PC-9 (cell line): Measurements from ENCODE around the gene IKZF1. TPM values are rescaled to one million over a fixed set of nuclear protein-coding genes. Genes with fewer than 3 reads are reported as not detected.

ENCODE experiments used
- BruUV-seq: library from RNA; stranded (reverse); fragments of 400-500 nt; replicated peaks from 2 replicates; lab custom pipeline; 2021; lab: Mats Ljungman, UMichigan
- CTCF ChIA-PET: fragments of 300-600 bp; sonication (Branson Sonifier 250); formaldehyde crosslinking; loops from one replicate; lab custom pipeline; 2022; ENCODE audit warnings: antibody characterized with exemption; lab: Charles Lee
- POLR2A ChIA-PET: fragments of 300-600 bp; sonication (Branson Sonifier 250); formaldehyde crosslinking; loops from one replicate; lab custom pipeline; 2022; ENCODE audit warnings: antibody characterized with exemption; ENCODE audit not compliant: unreplicated experiment; lab: Charles Lee
- DNase-seq, 2 experiments: peaks; one replicate each; pipeline versions ENCODE4 v3.0.0 to v3.0.0-alpha.2; 2015 to 2022; ENCODE audit warnings: mixed read lengths in 1 of 2
- H2AFZ ChIP-seq: fragments of 200-600 bp; sonication (generic); 2 replicates; pipeline ENCODE4 v1.8.1; 2017; ENCODE audit warnings: antibody characterized with exemption
- H3F3A ChIP-seq: fragments of 200-600 bp; sonication (generic); 2 replicates; pipeline ENCODE4 v1.8.1; 2017; ENCODE audit warnings: antibody characterized with exemption, mild to moderate bottlenecking, low read depth; ENCODE audit not compliant: insufficient read depth
- H3K27ac ChIP-seq: fragments of 200-600 bp; sonication (generic); 2 replicates; pipeline ENCODE4 v1.6.1; 2016; ENCODE audit warnings: mixed run types
- H3K27me3 ChIP-seq: fragments of 200-600 bp; sonication (generic); 2 replicates; pipeline ENCODE4 v1.6.1; 2016; ENCODE audit warnings: low read depth, mixed run types; ENCODE audit not compliant: insufficient read depth
- H3K36me3 ChIP-seq: fragments of 200-600 bp; sonication (generic); 2 replicates; pipeline ENCODE4 v1.6.1; 2016; ENCODE audit warnings: low read depth, mixed run types
- H3K4me1 ChIP-seq: fragments of 200-600 bp; sonication (generic); replicated peaks from 2 replicates; pipeline ENCODE4 v1.6.1; 2016; ENCODE audit warnings: mixed run types; ENCODE audit not compliant: insufficient read depth
- H3K4me2 ChIP-seq: fragments of 200-600 bp; sonication (generic); 2 replicates; pipeline ENCODE4 v1.6.1; 2017; ENCODE audit warnings: mixed run types
- H3K4me3 ChIP-seq: fragments of 200-600 bp; sonication (generic); 2 replicates; pipeline ENCODE4 v1.6.1; 2016; ENCODE audit warnings: mixed run types
- H3K79me2 ChIP-seq: fragments of 200-600 bp; sonication (generic); 2 replicates; pipeline ENCODE4 v1.6.1; 2017; ENCODE audit warnings: low read depth, mixed run types
- H3K9me2 ChIP-seq: fragments of 200-600 bp; sonication (generic); 2 replicates; pipeline ENCODE4 v1.8.1; 2017; ENCODE audit warnings: mild to moderate bottlenecking; ENCODE audit not compliant: insufficient read depth
- H3K9me3 ChIP-seq: fragments of 200-600 bp; sonication (generic); 2 replicates; pipeline ENCODE4 v1.8.1; 2016; ENCODE audit warnings: low read depth; ENCODE audit not compliant: insufficient read depth
- H4K20me1 ChIP-seq: fragments of 200-600 bp; sonication (generic); 2 replicates; pipeline ENCODE4 v1.8.1; 2017; ENCODE audit not compliant: insufficient read depth
- CTCF ChIP-seq: fragments of 200-600 bp; sonication (generic); conservative IDR thresholded peaks from 2 replicates; pipeline ENCODE4 v1.6.1; 2017; ENCODE audit warnings: mixed run types, antibody characterized with exemption, mild to moderate bottlenecking, moderate library complexity
- EZH2 ChIP-seq: fragments of 200-600 bp; sonication (generic); IDR thresholded peaks from 2 replicates; pipeline ENCODE4 v1.8.0; 2017; ENCODE audit warnings: antibody characterized with exemption, low read depth
- intact Hi-C: fragments of 100-400 bp; cut with micrococcal nuclease; formaldehyde crosslinking; loops from one replicate; pipeline ENCODE4 v1.10.0; 2022; ENCODE audit not compliant: unreplicated experiment
- total RNA-seq: library from RNA; stranded (reverse); gene quantifications from 2 replicates; pipeline ENCODE4 v1.2.3, GENCODE V29; 2021

IKZF1 gene
- total RNA-seq, 1 experiment from 2014 or later = not detected

GRCh38 chr7:50300336-50300735 is 4.2 kb upstream of the IKZF1 start:
- no peaks in the 10 kb centered on the region; the same call in 1 of the 2 replicates for H3K9me3 ChIP-seq
- no peak for TF ChIP-seq CTCF
- no peak for TF ChIP-seq EZH2
- DNase-seq = no peak
- ChIA-PET CTCF (no interaction called here), POLR2A (no interaction called here)
- no peaks in the 10 kb centered on the region for H3K4me1 ChIP-seq
- H4K20me1 ChIP-seq = no peaks in the 10 kb centered on the region; the same call in 1 of the 2 replicates
- no peak overlapping the region for H3K4me3 ChIP-seq
- 0 out of 2 replicates have a peak, but pooled peaks cover 3% of the 10 kb centered on the region for H3K9me2 ChIP-seq
- no peak overlapping the region for H2AFZ ChIP-seq
- H3K4me2 ChIP-seq = no peak overlapping the region
- H3K79me2 ChIP-seq = no peaks in the 10 kb centered on the region
- no peaks in the 10 kb centered on the region for H3F3A ChIP-seq
- H3K27ac ChIP-seq = no peak overlapping the region
- no TSS peak for BruUV-seq
- no peaks in the 10 kb centered on the region for H3K36me3 ChIP-seq
- intact Hi-C loops = no loop called here
- H3K27me3 ChIP-seq = peaks cover 64% of the 10 kb centered on the region

GRCh38 chr7:50302486-50303334 is 1.8 kb upstream of the IKZF1 start:
- H3K27ac ChIP-seq = no peak overlapping the region
- intact Hi-C loops = no loop called here
- no peak overlapping the region for H3K4me2 ChIP-seq
- CTCF ChIA-PET = no interaction called here
- H3K79me2 ChIP-seq = no peaks in the 10 kb centered on the region
- POLR2A ChIA-PET = no interaction called here
- no peaks in the 10 kb centered on the region for H3K4me1 ChIP-seq
- H3K27me3 ChIP-seq = peaks cover 72% of the 10 kb centered on the region
- no peaks in the 10 kb centered on the region for H3K9me2 ChIP-seq
- no peak for TF ChIP-seq EZH2
- TF ChIP-seq CTCF = no peak
- H2AFZ ChIP-seq = no peak overlapping the region
- no peaks in the 10 kb centered on the region for H4K20me1 ChIP-seq
- H3K36me3 ChIP-seq = no peaks in the 10 kb centered on the region
- no peak overlapping the region for H3K4me3 ChIP-seq
- no TSS peak for BruUV-seq
- DNase-seq = no peak
- H3K9me3 ChIP-seq = no peaks in the 10 kb centered on the region; the same call in none of the 2 replicates
- H3F3A ChIP-seq = no peaks in the 10 kb centered on the region

- Histone ChIP-seq H3K9me3 (no peaks in the 10 kb centered on the region; the same call in none of the 2 replicates), H3K36me3 (no peaks in the 10 kb centered on the region), H3K27ac (no peak overlapping the region), H3K4me3 (no peak overlapping the region), H3K4me2 (no peak overlapping the region), H4K20me1 (no peaks in the 10 kb centered on the region), H3K4me1 (no peaks in the 10 kb centered on the region), H3F3A (no peaks in the 10 kb centered on the region), H3K27me3 (peaks cover 76% of the 10 kb centered on the region), H3K9me2 (no peaks in the 10 kb centered on the region), H3K79me2 (no peaks in the 10 kb centered on the region), H2AFZ (no peak overlapping the region)
- TF ChIP-seq CTCF (no peak), EZH2 (no peak)
- intact Hi-C loops = no loop called here
- CTCF ChIA-PET = no interaction called here
- no TSS peak for BruUV-seq
- DNase-seq = no peak
- POLR2A ChIA-PET = no interaction called here
These were observed 984 bp upstream of the IKZF1 start for GRCh38 chr7:50303335-50304128.
